ENCODE results near the gene GALNT17. TPM values are rescaled to one million over a fixed set of nuclear protein-coding genes. Genes with fewer than 3 reads are reported as not detected.
"Not testable (repeated sequence)": the region's sequence is repeated elsewhere in the genome, so short reads cannot be mapped to it uniquely, and the experiment has no call there.

Gene GALNT17
- total RNA-seq, 1 donor from 2014 or later = not detected

DNA sequence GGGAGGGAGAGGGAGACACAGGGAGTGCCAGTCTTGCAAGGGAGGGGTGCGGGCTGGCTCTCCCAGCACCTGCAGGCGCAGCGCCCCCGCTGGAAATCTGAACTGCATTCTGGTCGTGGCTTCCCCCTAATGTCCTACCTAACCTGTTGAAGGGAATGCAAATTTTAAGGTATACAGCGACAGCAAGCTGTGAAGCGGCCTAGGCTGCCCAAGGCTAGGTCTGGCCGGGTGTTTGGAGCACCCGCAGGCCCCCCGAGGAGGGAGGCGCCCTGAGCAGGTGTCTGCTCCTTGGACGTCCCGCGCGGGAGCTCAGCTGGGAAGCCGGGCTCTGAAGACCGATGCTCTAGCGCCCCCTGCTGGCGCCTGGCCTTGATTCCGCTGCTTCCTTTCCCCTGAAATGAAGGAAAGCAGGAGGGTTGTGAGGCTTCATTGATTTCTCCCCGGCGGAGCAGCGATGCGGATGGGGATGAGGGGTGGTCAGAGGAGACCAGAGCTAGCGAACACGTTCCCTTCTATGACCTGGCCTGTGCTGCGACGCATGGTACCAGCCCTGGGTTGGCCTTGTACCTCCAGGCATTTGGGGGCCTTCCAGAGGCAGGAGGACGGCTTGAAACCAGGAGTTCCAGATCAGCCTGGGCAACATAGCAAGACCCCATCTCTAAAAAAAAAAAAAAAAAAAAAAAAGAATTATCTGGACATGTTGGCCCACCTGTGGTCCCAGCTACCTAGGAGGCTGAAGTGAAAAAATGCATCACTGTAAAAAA lies 601.3 kb downstream of the GALNT17 start:
- DNase-seq (ENCODE audit: low read depth, low spot score) = peak; percentile 4

DNA sequence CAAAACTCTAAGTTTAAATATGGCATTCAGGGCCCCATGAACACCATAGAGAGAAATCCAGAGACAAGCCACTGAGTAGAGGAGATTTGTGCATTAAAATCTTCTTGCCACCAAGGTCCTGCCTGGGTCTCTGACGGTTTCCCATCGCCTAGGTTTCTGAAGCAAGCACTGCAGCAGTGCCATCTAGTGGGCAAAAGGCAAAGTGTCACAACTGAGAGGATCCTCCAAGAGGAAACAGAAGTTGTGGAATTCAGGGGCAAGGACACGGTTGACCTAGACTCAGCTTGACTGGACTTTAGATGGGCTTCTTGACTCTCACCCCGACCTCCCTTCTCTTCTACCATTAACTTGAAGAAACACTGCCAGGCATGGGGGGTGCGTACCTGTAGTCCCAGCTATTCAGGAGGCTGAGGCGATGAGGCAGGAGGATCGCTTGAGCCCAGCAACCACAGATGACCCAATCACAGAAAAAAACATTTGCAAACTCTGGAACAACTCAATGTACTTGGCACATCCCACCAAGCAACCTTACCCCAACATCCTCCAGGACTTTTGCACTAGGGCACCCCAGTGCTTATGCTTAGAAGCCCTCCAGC lies 604.1 kb downstream of the GALNT17 start:
- peak; percentile 4 for DNase-seq (ENCODE audit: low read depth, low spot score)

DNA sequence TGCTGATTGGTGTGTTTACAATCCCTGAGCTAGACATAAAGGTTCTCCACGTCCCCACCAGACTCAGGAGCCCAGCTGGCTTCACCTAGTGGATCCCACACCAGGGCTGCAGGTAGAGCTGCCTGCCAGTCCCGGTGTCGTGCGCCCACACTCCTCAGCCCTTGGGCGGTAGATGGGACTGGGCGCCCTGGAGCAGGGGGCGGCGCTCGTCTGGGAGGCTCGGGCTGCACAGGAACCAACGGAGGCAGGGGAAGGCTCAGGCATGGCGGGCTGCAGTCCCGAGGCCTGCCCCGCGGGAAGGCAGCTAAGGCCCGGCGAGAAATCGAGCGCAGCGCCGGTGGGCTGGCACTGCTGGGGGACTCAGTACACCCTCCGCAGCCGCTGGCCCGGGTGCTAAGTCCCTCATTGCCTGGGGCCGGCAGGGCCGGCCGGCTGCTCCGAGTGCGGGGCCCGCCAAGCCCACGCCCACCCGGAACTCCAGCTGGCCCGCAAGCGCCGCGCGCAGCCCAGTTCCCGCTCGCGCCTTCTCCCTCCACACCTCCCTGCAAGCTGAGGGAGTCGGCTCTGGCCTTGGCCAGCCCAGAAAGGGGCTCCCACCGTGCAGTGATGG lies 606.1 kb downstream of the GALNT17 start:
- DNase-seq (ENCODE audit: low read depth, low spot score) = not testable (repeated sequence)

DNA sequence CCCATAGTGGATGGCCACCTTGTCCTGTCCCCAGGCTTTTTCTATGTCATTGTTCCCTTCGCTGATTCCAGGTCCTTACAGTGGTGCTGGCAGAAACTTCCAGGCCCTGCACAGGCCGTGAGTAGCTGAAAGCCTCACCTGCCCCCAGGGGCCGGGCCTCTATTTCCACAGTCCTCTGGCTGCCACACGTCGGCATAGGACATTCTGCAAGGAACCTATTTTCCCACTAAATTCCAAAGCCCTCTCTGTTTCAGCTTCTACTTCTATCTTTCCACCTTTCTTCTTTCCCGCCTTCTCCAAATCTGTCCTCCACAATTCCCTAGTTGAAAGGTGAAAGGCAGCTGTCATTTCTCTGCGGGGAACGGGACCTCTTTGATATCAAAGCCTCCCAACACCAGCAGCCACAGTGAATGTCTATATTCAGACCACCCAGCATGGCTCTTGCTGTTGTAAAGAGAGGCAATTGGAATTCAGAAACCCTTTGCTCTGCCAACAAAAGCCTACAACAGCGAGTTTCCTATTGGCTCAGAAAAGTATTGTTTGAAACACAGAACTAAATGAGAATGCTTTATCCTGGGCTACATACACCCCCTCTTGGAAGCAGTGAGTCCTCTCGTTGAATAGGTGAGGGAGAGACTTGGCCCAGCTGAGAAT lies 607.7 kb downstream of the GALNT17 start:
- no peak for DNase-seq (ENCODE audit: low read depth, low spot score)

DNA sequence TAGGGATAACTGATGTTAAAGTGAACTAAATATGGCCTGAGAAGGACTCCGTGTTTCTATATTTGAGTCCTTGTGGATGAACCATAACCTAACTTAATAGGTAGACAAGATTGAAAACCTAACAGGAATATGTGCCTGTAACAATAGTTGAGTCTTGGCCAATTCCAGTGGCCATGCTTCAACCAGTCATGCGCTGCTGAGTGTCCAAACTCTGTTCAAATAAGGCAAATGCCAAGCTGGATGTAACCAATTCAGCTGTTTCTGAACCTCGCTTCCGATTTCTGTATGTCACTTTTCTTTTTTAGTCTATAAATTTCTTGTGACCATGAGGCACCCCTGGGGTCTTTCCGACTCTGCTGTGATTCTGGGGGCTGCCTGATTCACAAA lies 608.2 kb downstream of the GALNT17 start:
- no peak for DNase-seq (ENCODE audit: low read depth, low spot score)

DNA sequence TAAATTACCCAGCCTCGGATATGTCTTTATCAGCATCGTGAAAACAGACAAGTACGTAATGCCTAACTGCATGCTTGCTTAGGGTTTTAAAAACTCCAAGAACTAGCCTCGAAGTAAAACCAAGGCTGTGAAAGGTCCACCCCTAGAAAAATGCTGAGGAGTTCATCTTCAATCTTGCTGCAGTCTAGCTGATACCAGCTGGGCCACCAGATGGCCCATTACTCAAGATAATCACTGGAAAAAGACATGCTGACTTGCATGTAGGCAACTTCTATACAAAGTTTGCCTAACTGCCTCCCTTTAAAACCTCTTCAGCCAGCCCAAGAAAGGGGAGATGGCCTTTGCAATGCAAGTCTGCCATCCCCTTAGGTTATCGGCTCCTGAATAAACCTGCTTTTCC lies 614.1 kb downstream of the GALNT17 start:
- no peak for DNase-seq (ENCODE audit: low read depth, low spot score)

DNA sequence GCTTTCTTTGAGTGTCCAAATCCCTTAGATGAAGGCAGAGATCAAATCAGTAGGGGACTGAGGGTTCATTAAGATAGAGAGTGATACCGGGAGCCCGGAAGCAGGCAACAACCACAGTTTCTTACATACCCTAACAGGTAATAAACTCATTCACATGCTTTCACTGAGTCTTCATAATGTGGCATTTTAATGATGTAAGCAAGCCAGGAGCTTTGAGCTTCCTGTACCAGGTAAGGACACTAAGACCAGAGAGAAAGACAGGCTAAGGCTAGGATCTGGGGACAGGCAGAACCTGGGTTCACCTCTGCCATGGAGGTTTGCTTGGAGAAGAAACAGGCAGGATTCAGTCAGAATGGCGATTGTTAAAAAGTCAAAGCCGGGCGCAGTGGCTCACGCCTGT lies 618.3 kb downstream of the GALNT17 start:
- DNase-seq (ENCODE audit: low read depth, low spot score) = no peak

DNA sequence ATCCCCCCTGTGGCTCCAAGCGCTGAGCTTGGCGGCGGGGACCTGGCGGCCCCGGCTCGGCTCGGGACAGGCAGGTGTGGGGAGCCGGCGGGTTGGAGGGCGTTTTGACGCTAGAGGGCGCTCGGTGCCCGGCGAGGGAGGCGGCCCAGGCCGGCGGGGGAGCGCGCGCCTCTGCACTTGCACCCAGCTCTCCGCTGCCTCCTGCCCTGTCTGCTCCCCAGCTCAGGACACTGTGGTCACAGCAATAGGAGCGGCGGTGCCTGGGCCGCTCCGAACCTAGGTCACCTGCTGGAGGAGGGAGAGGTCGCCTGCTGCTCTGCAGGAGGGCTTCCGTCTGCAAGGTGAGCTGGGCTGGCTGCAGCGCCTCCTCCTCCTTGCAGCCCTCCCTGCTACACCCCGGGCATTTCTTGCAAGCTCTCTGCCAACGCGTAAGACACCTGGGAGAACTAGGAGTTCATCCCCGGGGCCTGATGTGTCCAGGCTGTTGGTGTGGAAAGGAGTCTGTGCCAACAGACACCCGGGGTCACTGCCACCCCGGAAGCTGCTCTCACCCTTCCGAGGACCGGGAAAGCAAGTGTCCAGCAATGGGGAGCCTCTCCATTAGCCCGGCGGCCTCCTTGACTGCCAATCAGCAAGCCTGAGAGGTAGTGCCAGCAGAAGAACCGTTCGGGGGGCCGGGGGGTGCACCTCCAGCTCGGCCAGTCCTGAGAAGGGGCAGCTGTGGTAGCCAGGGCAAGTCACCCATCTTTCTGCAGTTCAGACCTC lies 620.4 kb downstream of the GALNT17 start:
- no peak for DNase-seq (ENCODE audit: low read depth, low spot score)

DNA sequence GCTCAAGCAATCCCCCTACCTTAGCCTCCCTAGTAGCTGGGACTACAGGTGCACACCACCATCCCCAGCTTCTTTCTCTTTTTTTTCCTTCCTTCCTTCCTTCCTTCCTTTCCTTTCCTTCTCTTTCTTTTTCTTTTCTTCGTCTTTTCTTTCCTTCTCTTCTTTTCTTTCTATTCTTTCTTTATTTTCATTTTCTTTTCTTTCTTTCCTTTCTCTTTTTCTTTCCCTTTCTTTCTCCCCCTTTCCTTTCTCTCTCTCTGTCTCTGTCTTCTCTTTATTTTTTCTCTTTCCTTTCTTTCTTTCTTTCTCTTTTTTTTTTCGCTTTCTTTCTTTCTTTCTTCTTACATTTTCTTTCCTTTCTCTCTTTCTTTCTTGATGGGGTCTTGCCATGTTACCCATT lies 621.3 kb downstream of the GALNT17 start:
- DNase-seq (ENCODE audit: low read depth, low spot score) = no peak

DNA sequence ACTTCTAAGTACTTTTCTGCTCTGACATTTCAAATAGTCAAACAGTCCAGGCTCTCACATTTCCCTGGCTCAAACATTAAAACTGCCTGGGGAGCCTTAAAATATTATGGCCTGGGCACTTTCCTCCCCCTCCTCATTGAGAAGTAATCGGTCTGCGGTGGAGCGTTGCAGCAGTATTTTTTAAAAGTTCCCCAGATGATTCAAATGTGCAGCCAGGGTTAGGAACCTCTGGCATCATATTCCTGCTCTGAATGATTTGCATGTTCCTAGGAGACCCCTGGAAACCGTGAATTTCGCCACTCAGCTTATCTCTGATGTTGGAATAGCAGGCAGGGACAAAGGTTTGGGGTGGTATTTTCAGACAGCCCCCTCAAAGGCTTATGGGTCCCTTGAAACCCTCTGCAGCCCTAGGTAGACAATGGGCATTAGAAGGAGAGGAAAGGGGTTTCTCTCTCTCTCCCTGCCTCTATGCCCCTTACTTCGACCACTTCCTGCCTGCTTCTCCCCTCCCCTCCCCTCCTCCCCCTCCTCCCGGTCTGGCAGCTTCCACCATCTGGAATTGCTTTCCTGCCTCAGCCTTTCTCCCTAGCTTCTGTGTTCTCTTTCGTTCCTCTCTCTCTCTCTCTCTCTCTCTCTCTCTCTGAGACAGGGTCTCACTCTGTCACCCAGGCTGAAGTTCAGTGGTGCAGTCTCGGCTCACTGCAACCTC lies 622.2 kb downstream of the GALNT17 start:
- no peak for DNase-seq (ENCODE audit: low read depth, low spot score)

DNA sequence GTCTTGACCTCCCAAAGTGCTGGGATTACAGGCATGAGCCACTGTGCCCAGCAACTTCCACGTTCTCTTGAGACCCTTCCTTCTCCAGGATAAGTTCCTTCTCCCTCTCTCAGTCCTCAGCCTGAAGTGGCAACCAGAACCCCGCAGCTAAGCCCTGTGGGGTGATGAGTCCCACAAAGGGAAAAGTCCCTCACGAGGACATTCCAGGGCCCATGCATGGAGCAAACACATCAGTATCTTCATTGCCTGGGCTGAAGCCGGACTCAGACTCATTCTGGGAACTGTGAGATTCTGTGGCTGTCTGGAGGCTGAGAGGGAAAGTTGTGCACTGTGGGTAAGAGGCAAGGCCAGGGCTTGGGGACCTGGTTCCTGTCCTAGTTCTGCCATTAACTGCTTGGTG lies 622.9 kb downstream of the GALNT17 start:
- DNase-seq (ENCODE audit: low read depth, low spot score) = no peak

DNA sequence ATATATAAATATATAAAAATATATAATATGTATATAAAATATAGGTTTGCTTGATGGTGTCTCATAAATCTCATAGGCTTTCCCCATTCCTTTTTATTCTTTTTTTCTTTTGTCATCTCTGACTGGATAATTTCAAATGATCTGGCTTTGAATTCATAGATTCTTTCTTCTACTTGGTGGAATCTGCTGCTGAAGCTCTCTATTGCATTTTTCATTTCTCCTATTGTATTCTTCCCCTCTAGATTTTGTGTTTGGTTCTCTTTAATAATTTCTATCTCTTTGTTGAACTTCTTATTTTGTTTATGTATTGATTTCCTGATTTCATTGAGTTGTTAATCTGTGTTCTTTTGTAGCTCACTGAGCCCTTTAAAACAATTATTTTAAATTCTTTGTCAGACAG lies 629.4 kb downstream of the GALNT17 start:
- no peak for DNase-seq (ENCODE audit: low read depth, low spot score)

All from pulmonary artery endothelial cell (primary cell).